ENCODE data around the gene TMEM129.

GRCh38 chr4:1743551-1743950 lies 22.4 kb upstream of the TMEM129 start:
- TF ChIP-seq, protein P1, sequence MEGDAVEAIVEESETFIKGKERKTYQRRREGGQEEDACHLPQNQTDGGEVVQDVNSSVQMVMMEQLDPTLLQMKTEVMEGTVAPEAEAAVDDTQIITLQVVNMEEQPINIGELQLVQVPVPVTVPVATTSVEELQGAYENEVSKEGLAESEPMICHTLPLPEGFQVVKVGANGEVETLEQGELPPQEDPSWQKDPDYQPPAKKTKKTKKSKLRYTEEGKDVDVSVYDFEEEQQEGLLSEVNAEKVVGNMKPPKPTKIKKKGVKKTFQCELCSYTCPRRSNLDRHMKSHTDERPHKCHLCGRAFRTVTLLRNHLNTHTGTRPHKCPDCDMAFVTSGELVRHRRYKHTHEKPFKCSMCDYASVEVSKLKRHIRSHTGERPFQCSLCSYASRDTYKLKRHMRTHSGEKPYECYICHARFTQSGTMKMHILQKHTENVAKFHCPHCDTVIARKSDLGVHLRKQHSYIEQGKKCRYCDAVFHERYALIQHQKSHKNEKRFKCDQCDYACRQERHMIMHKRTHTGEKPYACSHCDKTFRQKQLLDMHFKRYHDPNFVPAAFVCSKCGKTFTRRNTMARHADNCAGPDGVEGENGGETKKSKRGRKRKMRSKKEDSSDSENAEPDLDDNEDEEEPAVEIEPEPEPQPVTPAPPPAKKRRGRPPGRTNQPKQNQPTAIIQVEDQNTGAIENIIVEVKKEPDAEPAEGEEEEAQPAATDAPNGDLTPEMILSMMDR (conservative IDR thresholded peaks at IDR 0.05; ENCODE audit: low read depth in 2 of 2): no peak
- no peak for TF ChIP-seq POLR2AphosphoS5 (IDR thresholded peaks at IDR 0.05; ENCODE audit: low read depth)
- no peak for TF ChIP-seq REST (IDR thresholded peaks at IDR 0.05; ENCODE audit: unreplicated experiment)
- TF ChIP-seq EZH2phosphoT487 (IDR thresholded peaks at IDR 0.05; ENCODE audit: unreplicated experiment): no peak
- no peak for TF ChIP-seq EZH2 (IDR thresholded peaks at IDR 0.05; ENCODE audit: low read depth, unreplicated experiment)
- TF ChIP-seq ZNF114 (CRISPR knock-in tag; IDR thresholded peaks at IDR 0.05): no peak
- TF ChIP-seq CREB1 (CRISPR knock-in tag; IDR thresholded peaks at IDR 0.05; ENCODE audit: low read depth): no peak
- TF ChIP-seq, protein P2, sequence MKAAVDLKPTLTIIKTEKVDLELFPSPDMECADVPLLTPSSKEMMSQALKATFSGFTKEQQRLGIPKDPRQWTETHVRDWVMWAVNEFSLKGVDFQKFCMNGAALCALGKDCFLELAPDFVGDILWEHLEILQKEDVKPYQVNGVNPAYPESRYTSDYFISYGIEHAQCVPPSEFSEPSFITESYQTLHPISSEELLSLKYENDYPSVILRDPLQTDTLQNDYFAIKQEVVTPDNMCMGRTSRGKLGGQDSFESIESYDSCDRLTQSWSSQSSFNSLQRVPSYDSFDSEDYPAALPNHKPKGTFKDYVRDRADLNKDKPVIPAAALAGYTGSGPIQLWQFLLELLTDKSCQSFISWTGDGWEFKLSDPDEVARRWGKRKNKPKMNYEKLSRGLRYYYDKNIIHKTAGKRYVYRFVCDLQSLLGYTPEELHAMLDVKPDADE (IDR thresholded peaks at IDR 0.05): no peak

All from GM23338 (cell line).